ENCODE measurements around the gene MGAT1.

DNA sequence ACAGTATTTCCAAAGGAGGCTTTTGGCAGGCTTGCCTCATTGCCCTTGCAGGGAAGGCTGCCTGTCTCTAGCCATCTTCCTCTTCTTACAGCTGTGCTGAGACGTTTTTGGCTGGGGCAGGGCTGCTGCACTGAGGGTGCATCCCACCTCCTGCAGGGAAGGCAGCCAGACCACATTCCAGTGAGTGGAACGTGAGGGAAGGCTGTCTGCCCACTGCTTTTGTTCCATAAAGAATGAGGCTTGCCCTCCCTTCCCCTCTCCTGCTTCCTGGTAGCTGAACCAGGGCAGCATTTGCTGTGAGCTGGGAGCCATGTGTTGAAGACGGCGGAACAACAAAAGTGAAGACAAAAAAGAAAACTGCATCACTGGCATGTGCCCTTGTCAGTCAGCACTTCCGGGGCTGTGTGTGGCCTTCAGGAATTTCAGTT lies 16.8 kb downstream of the MGAT1 start:
- TF ChIP-seq, protein P1, sequence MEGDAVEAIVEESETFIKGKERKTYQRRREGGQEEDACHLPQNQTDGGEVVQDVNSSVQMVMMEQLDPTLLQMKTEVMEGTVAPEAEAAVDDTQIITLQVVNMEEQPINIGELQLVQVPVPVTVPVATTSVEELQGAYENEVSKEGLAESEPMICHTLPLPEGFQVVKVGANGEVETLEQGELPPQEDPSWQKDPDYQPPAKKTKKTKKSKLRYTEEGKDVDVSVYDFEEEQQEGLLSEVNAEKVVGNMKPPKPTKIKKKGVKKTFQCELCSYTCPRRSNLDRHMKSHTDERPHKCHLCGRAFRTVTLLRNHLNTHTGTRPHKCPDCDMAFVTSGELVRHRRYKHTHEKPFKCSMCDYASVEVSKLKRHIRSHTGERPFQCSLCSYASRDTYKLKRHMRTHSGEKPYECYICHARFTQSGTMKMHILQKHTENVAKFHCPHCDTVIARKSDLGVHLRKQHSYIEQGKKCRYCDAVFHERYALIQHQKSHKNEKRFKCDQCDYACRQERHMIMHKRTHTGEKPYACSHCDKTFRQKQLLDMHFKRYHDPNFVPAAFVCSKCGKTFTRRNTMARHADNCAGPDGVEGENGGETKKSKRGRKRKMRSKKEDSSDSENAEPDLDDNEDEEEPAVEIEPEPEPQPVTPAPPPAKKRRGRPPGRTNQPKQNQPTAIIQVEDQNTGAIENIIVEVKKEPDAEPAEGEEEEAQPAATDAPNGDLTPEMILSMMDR (IDR thresholded peaks at IDR 0.05; ENCODE audit: borderline replicate concordance, extremely low read depth, low read length, poor library complexity, severe bottlenecking) = no peak
- no peak for TF ChIP-seq EZH2 (IDR thresholded peaks at IDR 0.05; ENCODE audit: borderline replicate concordance, low read depth, low read length, severe bottlenecking)
